B cell (primary cell): ENCODE results near the gene STK35. TPM values are rescaled to one million over a fixed set of nuclear protein-coding genes. Genes with fewer than 3 reads are reported as not detected.

Source experiments
- ATAC-seq: fragments of 200-7000 bp; cut with Tn5 transposase; one replicate; pipeline ENCODE4 v1.10.0; 2021; ENCODE audit warnings: low read depth, mild to moderate bottlenecking, moderate number of reproducible peaks, moderate library complexity
- CTCF ChIA-PET: fragments of 350-600 bp; sonication (Branson Sonifier 250); formaldehyde crosslinking; loops from one replicate; lab custom pipeline; 2021; ENCODE audit warnings: antibody characterized with exemption, inconsistent platforms; lab: Charles Lee
- POLR2A ChIA-PET: fragments of 350-600 bp; sonication (Branson Sonifier 250); formaldehyde crosslinking; loops from one replicate; lab custom pipeline; 2021; ENCODE audit warnings: antibody characterized with exemption; lab: Charles Lee
- DNase-seq: peaks from one replicate; pipeline ENCODE4 v3.0.0; 2013
- H2AFZ ChIP-seq: 2 replicates; pipeline ENCODE4 v1.6.1; 2012; ENCODE audit warnings: mild to moderate bottlenecking, low read depth, low read length; ENCODE audit not compliant: insufficient read depth, poor library complexity, severe bottlenecking
- H3K27ac ChIP-seq, 2 donors: 1 replicate in 1 of 2; 2 replicates in 1 of 2; pipeline ENCODE4 v1.5.1; 2012 to 2013; ENCODE audit warnings: low read length in 2 of 2, mild to moderate bottlenecking in 2 of 2, moderate library complexity in 1 of 2
- H3K27me3 ChIP-seq, 4 experiments: fragments of 200-600 bp in 1 of 4; sonication (generic) in 1 of 4; replicated peaks in 1 of 4; 1 replicate in 2 of 4; 2 replicates in 2 of 4; pipeline versions ENCODE4 v1.6.1 to v1.7.0; 2013 to 2016; ENCODE audit warnings: low read length in 3 of 4, mild to moderate bottlenecking in 2 of 4, mixed read lengths in 1 of 4, moderate library complexity in 1 of 4; ENCODE audit not compliant: insufficient read depth in 4 of 4, control insufficient read depth in 3 of 4; ENCODE audit errors: control extremely low read depth in 1 of 4
- H3K36me3 ChIP-seq, 2 experiments: replicated peaks in 1 of 2; 1 replicate in 1 of 2; 2 replicates in 1 of 2; pipeline versions ENCODE4 v1.6.1 to v1.7.1; 2013; ENCODE audit warnings: low read length in 1 of 2; ENCODE audit not compliant: insufficient read depth in 2 of 2, control insufficient read depth in 1 of 2; ENCODE audit errors: control extremely low read depth in 1 of 2, extremely low read depth in 1 of 2
- H3K4me1 ChIP-seq, 2 donors: fragments of 200-600 bp in 1 of 2; sonication (generic) in 1 of 2; 1 replicate in 1 of 2; 2 replicates in 1 of 2; pipeline versions ENCODE4 v1.5.1 to v1.6.1; 2013 to 2017; ENCODE audit warnings: low read length in 2 of 2; ENCODE audit not compliant: control insufficient read depth in 2 of 2, insufficient read depth in 2 of 2
- H3K4me2 ChIP-seq: replicated peaks from 2 replicates; pipeline ENCODE3; 2012; ENCODE audit warnings: mild to moderate bottlenecking, low read depth, low read length; ENCODE audit not compliant: poor library complexity, severe bottlenecking
- H3K4me3 ChIP-seq, 5 experiments: fragments of 200-600 bp in 1 of 5; sonication (generic) in 1 of 5; 1 replicate in 3 of 5; 2 replicates in 2 of 5; pipeline versions ENCODE4 v1.5.1 to v1.7.0; 2011 to 2016; ENCODE audit warnings: low read length in 4 of 5, mild to moderate bottlenecking in 4 of 5, low read depth in 2 of 5, control low read depth in 1 of 5, moderate library complexity in 1 of 5; ENCODE audit not compliant: insufficient read depth in 1 of 5; ENCODE audit errors: control extremely low read depth in 1 of 5, extremely low read depth in 1 of 5
- H3K79me2 ChIP-seq: fragments of 200-600 bp; sonication (generic); one replicate; pipeline ENCODE4 v1.6.0; 2016; ENCODE audit warnings: low read length; ENCODE audit not compliant: control insufficient read depth, insufficient read depth
- H3K9ac ChIP-seq: fragments of 200-600 bp; sonication (generic); 2 replicates; pipeline ENCODE4 v1.6.1; 2017; ENCODE audit warnings: mild to moderate bottlenecking, low read length, moderate library complexity
- H3K9me3 ChIP-seq, 3 donors: one replicate each; pipeline versions ENCODE4 v1.6.1 to v1.7.1; 2013; ENCODE audit warnings: low read length in 2 of 3; ENCODE audit not compliant: control insufficient read depth in 2 of 3, insufficient read depth in 1 of 3; ENCODE audit errors: control extremely low read depth in 1 of 3
- H4K20me1 ChIP-seq: 2 replicates; pipeline ENCODE4 v1.6.0; 2012; ENCODE audit warnings: mild to moderate bottlenecking, low read length; ENCODE audit not compliant: insufficient read depth, control insufficient read depth, poor library complexity, severe bottlenecking
- H3K27ac Mint-ChIP-seq: one replicate; pipeline ENCODE4 v1.8.0; 2021; ENCODE audit warnings: mixed read lengths
- H3K27me3 Mint-ChIP-seq: one replicate; pipeline ENCODE4 v1.8.0; 2021; ENCODE audit warnings: mixed read lengths
- H3K4me1 Mint-ChIP-seq: one replicate; pipeline ENCODE4 v1.8.0; 2021; ENCODE audit warnings: mixed read lengths
- H3K4me3 Mint-ChIP-seq: one replicate; pipeline ENCODE4 v1.8.0; 2021; ENCODE audit warnings: mixed read lengths
- H3K9me3 Mint-ChIP-seq: one replicate; pipeline ENCODE4 v1.8.0; 2022; ENCODE audit warnings: mixed read lengths; ENCODE audit not compliant: insufficient read depth
- EZH2 ChIP-seq: IDR thresholded peaks from 2 replicates; pipeline ENCODE4 v1.6.1; 2012; ENCODE audit warnings: borderline replicate concordance, low read depth, mild to moderate bottlenecking, moderate library complexity, low read length; ENCODE audit not compliant: insufficient read depth, poor library complexity, severe bottlenecking
- WGBS: methylation state at CpG from one replicate; pipeline ENCODE4 v1.1.5; 2013; ENCODE audit warnings: missing lambda C conversion rate; ENCODE audit not compliant: insufficient coverage; 5-methylcytosine and 5-hydroxymethylcytosine counted together
- intact Hi-C: fragments of 100-400 bp; cut with micrococcal nuclease; formaldehyde crosslinking; loops from one replicate; pipeline ENCODE4 v1.10.0; 2022
- polyA plus RNA-seq: library from polyadenylated mRNA; depleted of rRNA; stranded (reverse); fragments of >200 nt; gene quantifications from 2 replicates; pipeline ENCODE4 v1.2.3, GENCODE V29; 2012
- total RNA-seq, 2 donors: library from RNA; stranded (reverse); fragments of 120-200 nt in 1 of 2; gene quantifications; 1 replicate in 1 of 2; 2 replicates in 1 of 2; pipeline versions ENCODE4 v1.2.3 to v1.2.4, GENCODE V29; 2013 to 2022
- TF ChIP-seq, protein P1 (sequence below): fragments of 200-600 bp; IDR thresholded peaks from one replicate; pipeline ENCODE4 v1.8.0; 2022; ENCODE audit warnings: antibody characterized with exemption, mild to moderate bottlenecking

STK35 gene
- total and polyA plus RNA-seq, 2 donors (not counting 1 experiment from before 2014, with no cell fraction given): 12.8 to 23.9 TPM

DNA sequence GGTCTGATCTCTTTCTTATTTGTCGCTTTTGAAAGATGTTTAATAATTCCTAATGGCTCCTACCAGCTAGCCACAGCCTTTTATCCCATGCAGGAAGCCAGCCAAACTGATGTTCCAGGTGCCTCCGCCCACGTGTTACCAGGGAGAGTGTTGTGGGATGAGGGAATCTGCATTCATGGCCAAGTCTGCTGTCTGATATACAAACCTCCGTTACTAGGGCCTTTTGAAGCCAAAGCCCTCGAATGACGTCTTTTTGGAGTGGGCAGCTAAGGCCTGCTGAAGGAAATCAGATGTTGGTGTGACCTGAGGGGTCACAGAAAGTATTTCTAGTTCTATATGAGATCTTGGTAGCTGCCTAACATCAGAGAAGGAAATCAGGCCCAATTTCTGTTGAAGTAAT is 21.3 kb downstream of the STK35 start:
- Mint-ChIP-seq H3K27ac (peak overlapping the region; percentile 12), H3K27me3 (no peaks in the 10 kb centered on the region), H3K4me1 (peaks cover 72% of the 10 kb centered on the region), H3K9me3 (no peaks in the 10 kb centered on the region), H3K4me3 (no peak overlapping the region)
- TF ChIP-seq, protein P1, sequence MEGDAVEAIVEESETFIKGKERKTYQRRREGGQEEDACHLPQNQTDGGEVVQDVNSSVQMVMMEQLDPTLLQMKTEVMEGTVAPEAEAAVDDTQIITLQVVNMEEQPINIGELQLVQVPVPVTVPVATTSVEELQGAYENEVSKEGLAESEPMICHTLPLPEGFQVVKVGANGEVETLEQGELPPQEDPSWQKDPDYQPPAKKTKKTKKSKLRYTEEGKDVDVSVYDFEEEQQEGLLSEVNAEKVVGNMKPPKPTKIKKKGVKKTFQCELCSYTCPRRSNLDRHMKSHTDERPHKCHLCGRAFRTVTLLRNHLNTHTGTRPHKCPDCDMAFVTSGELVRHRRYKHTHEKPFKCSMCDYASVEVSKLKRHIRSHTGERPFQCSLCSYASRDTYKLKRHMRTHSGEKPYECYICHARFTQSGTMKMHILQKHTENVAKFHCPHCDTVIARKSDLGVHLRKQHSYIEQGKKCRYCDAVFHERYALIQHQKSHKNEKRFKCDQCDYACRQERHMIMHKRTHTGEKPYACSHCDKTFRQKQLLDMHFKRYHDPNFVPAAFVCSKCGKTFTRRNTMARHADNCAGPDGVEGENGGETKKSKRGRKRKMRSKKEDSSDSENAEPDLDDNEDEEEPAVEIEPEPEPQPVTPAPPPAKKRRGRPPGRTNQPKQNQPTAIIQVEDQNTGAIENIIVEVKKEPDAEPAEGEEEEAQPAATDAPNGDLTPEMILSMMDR: no peak
- TF ChIP-seq EZH2: no peak
- intact Hi-C loops: no loop called here
- H3K36me3 ChIP-seq: peaks cover 0 to 7% of the 10 kb centered on the region in 2 experiments
- no peaks in the 10 kb centered on the region for H3K27me3 ChIP-seq
- no peak overlapping the region for H3K4me2 ChIP-seq
- POLR2A ChIA-PET: no interaction called here
- peaks cover 100% of the 10 kb centered on the region for H3K79me2 ChIP-seq
- WGBS: 93% methylated on average over 3 of the region's 6 CpGs
- CTCF ChIA-PET: interaction anchor here (2.2 to 2.6 kb wide), 3 partner anchors 30 to 321 kb away, joined by 9 to 28 read pairs (median 13); no protein-coding TSS in a partner anchor
- no peak overlapping the region for H3K4me3 ChIP-seq
- no peak overlapping the region for H3K27ac ChIP-seq
- H4K20me1 ChIP-seq: peaks cover 97% of the 10 kb centered on the region
- peaks cover 22% of the 10 kb centered on the region in 2 donors for H3K4me1 ChIP-seq
- DNase-seq: no peak
- no peak overlapping the region for H3K9ac ChIP-seq
- ATAC-seq: no peak
- no peak overlapping the region for H2AFZ ChIP-seq
- H3K9me3 ChIP-seq: no peaks in the 10 kb centered on the region

DNA sequence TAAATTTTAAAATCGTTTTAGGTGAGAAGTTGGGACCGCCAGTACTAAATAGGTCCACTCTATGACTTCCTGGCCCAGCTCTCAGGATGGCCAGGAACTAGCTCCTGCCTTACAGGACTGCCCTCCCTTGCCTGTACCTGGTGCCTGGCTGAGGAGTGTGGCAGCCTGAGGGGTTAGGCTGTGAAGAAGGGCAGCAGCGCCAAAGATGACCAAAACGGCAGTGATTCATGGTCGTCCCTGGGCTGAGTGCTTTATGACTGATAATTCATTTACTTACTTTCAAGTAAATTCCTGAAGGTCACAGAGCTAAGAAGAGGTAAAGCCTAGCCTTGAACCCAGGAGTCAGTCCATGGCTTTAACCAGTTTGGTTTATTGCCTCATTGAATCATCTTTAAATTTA is 22.1 kb downstream of the STK35 start:
- peaks cover 76% of the 10 kb centered on the region for H3K4me1 Mint-ChIP-seq
- intact Hi-C loops: loop anchor here (1.0 to 2.0 kb wide), 2 partner anchors 21 to 49 kb away; no protein-coding TSS in a partner anchor
- H3K27ac Mint-ChIP-seq: no peak overlapping the region
- no peaks in the 10 kb centered on the region for H3K27me3 Mint-ChIP-seq
- CTCF ChIA-PET: interaction anchor here (0.5 to 2.6 kb wide), 10 partner anchors 13 to 347 kb away, joined by 3 to 28 read pairs (median 4); no protein-coding TSS in a partner anchor
- H3K27me3 ChIP-seq: no peaks in the 10 kb centered on the region
- TF ChIP-seq EZH2: no peak
- TF ChIP-seq, protein P1: no peak
- no peak for ATAC-seq
- WGBS: 100% methylated on average over 1 of the region's 5 CpGs
- no peak overlapping the region for H3K9ac ChIP-seq
- H3K36me3 ChIP-seq: peaks cover 0 to 2% of the 10 kb centered on the region in 2 experiments
- H4K20me1 ChIP-seq: peaks cover 100% of the 10 kb centered on the region
- no peak overlapping the region for H3K4me3 Mint-ChIP-seq
- POLR2A ChIA-PET: no interaction called here
- no peak overlapping the region for H3K4me3 ChIP-seq
- H3K9me3 ChIP-seq: no peaks in the 10 kb centered on the region
- no peak overlapping the region for H3K4me2 ChIP-seq
- H3K27ac ChIP-seq: no peak overlapping the region
- no peak overlapping the region for H2AFZ ChIP-seq
- H3K79me2 ChIP-seq: peaks cover 100% of the 10 kb centered on the region
- peaks cover 22% of the 10 kb centered on the region in 2 donors for H3K4me1 ChIP-seq
- H3K9me3 Mint-ChIP-seq: no peaks in the 10 kb centered on the region
- DNase-seq: no peak
